HepG2 (cell line): ENCODE results near the gene C3orf18. TPM values are rescaled to one million over a fixed set of nuclear protein-coding genes. Genes with fewer than 3 reads are reported as not detected.

Experiments used
- ATAC-seq: fragments of 200-7000 bp; cut with Tn5 transposase; 3 replicates; pipeline ENCODE4 v1.9.1; 2020; ENCODE audit warnings: mild to moderate bottlenecking, moderate library complexity
- BruUV-seq: library from RNA; stranded (reverse); fragments of 400-500 nt; replicated peaks from 2 replicates; lab custom pipeline; 2021; lab: Mats Ljungman, UMichigan
- CTCF ChIA-PET: fragments of 300-600 bp; formaldehyde crosslinking; extraction: SDS; loops from one replicate; lab custom pipeline; 2021; ENCODE audit warnings: low total read pairs, inconsistent platforms, low intra/inter-chr PET ratio; lab: Yijun Ruan, JAX
- POLR2A ChIA-PET: fragments of 350-600 bp; sonication (Branson Sonifier 250); formaldehyde crosslinking; loops from one replicate; lab custom pipeline; 2020; ENCODE audit warnings: antibody characterized with exemption, inconsistent platforms; lab: Yijun Ruan, JAX
- DNase-seq: peaks from one replicate; pipeline ENCODE4 v3.0.0-alpha.2; 2015; ENCODE audit warnings: low spot score
- FAIRE-seq: peaks from 3 replicates; lab custom pipeline; 2011; peaks lifted over from hg19 to GRCh38; lab: Jason Lieb, UNC
- H2AFZ ChIP-seq: one replicate; pipeline ENCODE4 v1.6.1; 2011; ENCODE audit warnings: low read length, inconsistent platforms
- H3K27ac ChIP-seq: fragments of 300-600 bp; 3 replicates; pipeline ENCODE4 v1.8.0; 2011; ENCODE audit warnings: mixed run types, mild to moderate bottlenecking, mixed read lengths, low read length, inconsistent platforms; ENCODE audit not compliant: insufficient read depth; ENCODE audit errors: extremely low read length
- H3K27me3 ChIP-seq, 2 experiments: fragments of 200-600 bp in 1 of 2; 2 replicates in 1 of 2; 3 replicates in 1 of 2; pipeline versions ENCODE4 v1.6.0 to v1.8.0; 2011; ENCODE audit warnings: low read length in 2 of 2, mild to moderate bottlenecking in 2 of 2, moderate library complexity in 2 of 2, inconsistent platforms in 1 of 2; ENCODE audit not compliant: insufficient read depth in 2 of 2, control insufficient read depth in 1 of 2
- H3K36me3 ChIP-seq, 2 experiments: fragments of 200-600 bp in 1 of 2; replicated peaks in 1 of 2; 2 replicates in 1 of 2; 3 replicates in 1 of 2; pipeline versions ENCODE4 v1.5.1 to v1.8.0; 2011; ENCODE audit warnings: low read length in 2 of 2, inconsistent platforms in 1 of 2; ENCODE audit not compliant: insufficient read depth in 2 of 2, control insufficient read depth in 1 of 2
- H3K4me1 ChIP-seq: 2 replicates; pipeline ENCODE4 v1.5.1; 2012; ENCODE audit warnings: low read length, inconsistent platforms; ENCODE audit not compliant: insufficient read depth
- H3K4me2 ChIP-seq: 2 replicates; pipeline ENCODE4 v1.6.0; 2011; ENCODE audit warnings: low read depth, low read length, inconsistent platforms
- H3K4me3 ChIP-seq, 3 experiments: fragments of 200-600 bp in 1 of 3; sonication (generic), shearing (Covaris generic) in 1 of 3; replicated peaks in 1 of 3; 2 replicates each; pipeline ENCODE4 v1.5.1; 2011 to 2016; ENCODE audit warnings: low read length in 3 of 3, inconsistent platforms in 2 of 3, low read depth in 2 of 3, mild to moderate bottlenecking in 2 of 3, control low read depth in 1 of 3, mixed read lengths in 1 of 3; ENCODE audit not compliant: insufficient read depth in 1 of 3
- H3K79me2 ChIP-seq: one replicate; pipeline ENCODE4 v1.6.1; 2011; ENCODE audit warnings: low read length, inconsistent platforms; ENCODE audit not compliant: insufficient read depth
- H3K9ac ChIP-seq: 2 replicates; pipeline ENCODE4 v1.6.0; 2011; ENCODE audit warnings: mild to moderate bottlenecking, low read depth, low read length, inconsistent platforms; ENCODE audit not compliant: insufficient read depth
- H3K9me3 ChIP-seq: 2 replicates; pipeline ENCODE4 v1.5.1; 2012; ENCODE audit warnings: mild to moderate bottlenecking, low read length
- H4K20me1 ChIP-seq: 2 replicates; pipeline ENCODE4 v1.6.0; 2011; ENCODE audit warnings: inconsistent platforms, mild to moderate bottlenecking, low read length, moderate library complexity; ENCODE audit not compliant: insufficient read depth
- GATA4 ChIP-seq: sonication (generic); IDR thresholded peaks from 2 replicates; pipeline ENCODE4 v1.6.1; 2016; ENCODE audit warnings: antibody characterized with exemption, low read depth, borderline replicate concordance
- IRF2 ChIP-seq: IDR thresholded peaks from 2 replicates; pipeline ENCODE4 v1.6.1; 2018; ENCODE audit warnings: missing genetic modification reagents, missing compliant biosample characterization
- MAFF ChIP-seq: IDR thresholded peaks from 2 replicates; pipeline ENCODE4 v1.6.1; 2011; ENCODE audit warnings: low read depth, low read length, improper control_type of control experiment
- MLLT10 ChIP-seq: sonication (generic); formaldehyde crosslinking; IDR thresholded peaks from 2 replicates; pipeline ENCODE4 v1.4.0; 2020; ENCODE audit warnings: missing genetic modification reagents
- NFE2L2 ChIP-seq: fragments of 150-350 bp; IDR thresholded peaks from 2 replicates; pipeline ENCODE4 v1.6.1; 2014; ENCODE audit warnings: low read length
- NR1H2 ChIP-seq: sonication (generic); formaldehyde crosslinking; IDR thresholded peaks from 2 replicates; pipeline ENCODE4 v1.8.1; 2022; ENCODE audit warnings: low read depth, missing genetic modification reagents, borderline replicate concordance
- PHF20 ChIP-seq: sonication (generic); formaldehyde crosslinking; IDR thresholded peaks from 2 replicates; pipeline ENCODE4 v1.5.0; 2020; ENCODE audit warnings: mild to moderate bottlenecking, missing genetic modification reagents
- POLR2G ChIP-seq: fragments of 200-400 bp; formaldehyde crosslinking; IDR thresholded peaks from 2 replicates; pipeline ENCODE4 v1.6.1; 2018; ENCODE audit warnings: mild to moderate bottlenecking, low read depth, low read length, moderate library complexity
- SMARCE1 ChIP-seq: fragments of 450-650 bp; IDR thresholded peaks from 2 replicates; pipeline ENCODE4 v1.6.1; 2017; ENCODE audit warnings: borderline replicate concordance
- TAF1 ChIP-seq: sonication (generic); formaldehyde crosslinking; IDR thresholded peaks from 2 replicates; pipeline ENCODE4 v1.4.0; 2020; ENCODE audit warnings: missing genetic modification reagents
- TOPORS ChIP-seq: sonication (generic); formaldehyde crosslinking; IDR thresholded peaks from 2 replicates; pipeline ENCODE4 v1.8.0; 2023; ENCODE audit warnings: mild to moderate bottlenecking, missing genetic modification reagents
- ZNF354B ChIP-seq: sonication (generic); formaldehyde crosslinking; IDR thresholded peaks from 2 replicates; pipeline ENCODE4 v1.8.0; 2022; ENCODE audit warnings: mild to moderate bottlenecking, missing genetic modification reagents
- ZSCAN21 ChIP-seq: sonication (generic); formaldehyde crosslinking; IDR thresholded peaks from 2 replicates; pipeline ENCODE4 v1.8.0; 2022; ENCODE audit warnings: mild to moderate bottlenecking, missing genetic modification reagents, moderate library complexity, borderline replicate concordance
- WGBS: methylation state at CpG from one replicate; pipeline ENCODE4 v1.1.6; 2017; ENCODE audit warnings: low lambda C conversion rate; 5-methylcytosine and 5-hydroxymethylcytosine counted together
- in situ Hi-C: cut with HindIII; loops from 2 replicates; pipeline ENCODE4 v1.10.0; 2017; ENCODE audit warnings: low pct_unique_long_range_greater_than_20kb; ENCODE audit not compliant: extremely low pct_ligation_motif_present
- intact Hi-C: fragments of 100-400 bp; cut with micrococcal nuclease; formaldehyde crosslinking; loops from one replicate; pipeline ENCODE4 v1.10.0; 2022; ENCODE audit not compliant: unreplicated experiment
- polyA plus RNA-seq, 8 experiments: library from polyadenylated mRNA; depleted of rRNA in 3 of 8; stranded (reverse) in 7 of 8; unstranded in 1 of 8; fragments of >200 nt; fragmentation: Illumina TruSeq in 4 of 8; extraction: Trizol in 4 of 8; gene quantifications; 2 replicates each; pipeline versions ENCODE4 v1.2.1 to v1.2.3, GENCODE V29; 2011 to 2016; ENCODE audit warnings: low read depth in 4 of 8, missing spikeins in 1 of 8, mixed read lengths in 1 of 8; ENCODE audit not compliant: insufficient read depth in 1 of 8
- total RNA-seq, 5 experiments: library from RNA; depleted of rRNA; stranded (reverse); fragments of >200 nt; fragmentation: Illumina TruSeq; extraction: Trizol; gene quantifications; 2 replicates each; pipeline ENCODE4 v1.2.3, GENCODE V29; 2016; ENCODE audit warnings: low read depth in 1 of 5
- TF ChIP-seq, protein P1 (sequence below): sonication (generic); formaldehyde crosslinking; conservative IDR thresholded peaks from 2 replicates; pipeline ENCODE4 v1.8.1; 2023; ENCODE audit warnings: missing genetic modification reagents

The C3orf18 gene
- total and polyA plus RNA-seq, 2 of the 13 experiments (the other 11 are each of a cell fraction or from before 2014, with no cell fraction given): 1.6 to 4.8 TPM

DNA sequence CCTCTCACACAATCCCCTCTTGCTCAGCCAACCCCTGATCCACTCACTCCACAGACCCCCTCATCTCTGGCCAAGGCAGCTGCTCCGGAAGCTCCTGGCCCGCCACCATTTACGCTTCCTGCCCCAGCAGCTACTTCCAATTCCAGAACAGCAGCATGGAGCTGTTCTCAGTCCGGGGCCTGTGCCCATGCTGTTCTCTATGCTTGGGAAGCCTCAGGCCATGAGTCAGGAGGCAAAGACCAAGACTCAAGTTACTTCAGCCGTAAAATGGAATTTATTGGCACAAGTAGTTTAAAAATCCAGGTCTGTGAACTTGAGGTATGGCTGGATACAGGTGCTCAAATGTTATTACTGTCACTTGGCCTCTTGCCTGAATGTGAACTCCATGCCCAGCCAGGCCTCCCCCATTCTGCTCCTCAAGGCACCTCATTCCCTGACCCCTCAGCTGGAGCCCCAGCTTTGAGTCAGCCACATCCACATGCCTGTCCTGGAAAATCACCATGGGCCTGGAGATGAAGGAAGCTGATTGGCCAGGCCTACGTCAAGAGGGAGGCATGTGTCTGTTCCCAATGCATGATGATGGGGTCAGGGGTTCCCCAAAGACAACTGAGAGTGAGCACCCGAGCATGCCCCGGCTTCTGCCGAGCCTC is 32.7 kb downstream of the C3orf18 start:
- TF ChIP-seq PHF20: no peak
- TF ChIP-seq ZSCAN21 (CRISPR knock-in tag): no peak
- TF ChIP-seq ZNF354B (CRISPR knock-in tag): no peak
- no peak for TF ChIP-seq SMARCE1
- TF ChIP-seq NR1H2 (CRISPR knock-in tag): no peak
- no peak for TF ChIP-seq MLLT10
- TF ChIP-seq NFE2L2: no peak
- no peak for TF ChIP-seq TAF1 (CRISPR knock-in tag)
- TF ChIP-seq IRF2: no peak
- no peak for TF ChIP-seq MAFF
- no peak for TF ChIP-seq TOPORS (CRISPR knock-in tag)
- TF ChIP-seq POLR2G: no peak
- TF ChIP-seq, protein P1, sequence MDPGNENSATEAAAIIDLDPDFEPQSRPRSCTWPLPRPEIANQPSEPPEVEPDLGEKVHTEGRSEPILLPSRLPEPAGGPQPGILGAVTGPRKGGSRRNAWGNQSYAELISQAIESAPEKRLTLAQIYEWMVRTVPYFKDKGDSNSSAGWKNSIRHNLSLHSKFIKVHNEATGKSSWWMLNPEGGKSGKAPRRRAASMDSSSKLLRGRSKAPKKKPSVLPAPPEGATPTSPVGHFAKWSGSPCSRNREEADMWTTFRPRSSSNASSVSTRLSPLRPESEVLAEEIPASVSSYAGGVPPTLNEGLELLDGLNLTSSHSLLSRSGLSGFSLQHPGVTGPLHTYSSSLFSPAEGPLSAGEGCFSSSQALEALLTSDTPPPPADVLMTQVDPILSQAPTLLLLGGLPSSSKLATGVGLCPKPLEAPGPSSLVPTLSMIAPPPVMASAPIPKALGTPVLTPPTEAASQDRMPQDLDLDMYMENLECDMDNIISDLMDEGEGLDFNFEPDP (CRISPR knock-in tag): no peak
- TF ChIP-seq GATA4: no peak
- Histone ChIP-seq H3K4me3 (no peak overlapping the region), H3K4me2 (no peak overlapping the region), H4K20me1 (no peaks in the 10 kb centered on the region), H3K36me3 (no peaks in the 10 kb centered on the region), H3K79me2 (no peaks in the 10 kb centered on the region), H3K27me3 (peaks cover 7 to 86% of the 10 kb centered on the region in 2 experiments; a peak in 4 of 5 replicates), H3K9me3 (no peaks in the 10 kb centered on the region), H2AFZ (no peak overlapping the region), H3K27ac (no peak overlapping the region), H3K4me1 (no peaks in the 10 kb centered on the region), H3K9ac (no peak overlapping the region)
- BruUV-seq: no TSS peak
- WGBS: 1% methylated on average over 6 of the region's 9 CpGs
- FAIRE-seq (no peak), DNase-seq (no peak), ATAC-seq (no peak)
- ChIA-PET POLR2A (no interaction called here), CTCF (no interaction called here)
- intact Hi-C loops: no loop called here
- in situ Hi-C loops: no loop called here
